Stimulated activated CD4-positive, alpha-beta T cell treated with anti-CD3 and anti-CD28 coated beads, Interleukin-2, amount 100 ng/mL, for 48 hours (primary cell): Measurements from ENCODE around the gene CCT8L2.
"Not testable (repeated sequence)": the region's sequence is repeated elsewhere in the genome, so short reads cannot be mapped to it uniquely, and the experiment has no call there.

Experiments used
- DNase-seq, 2 donors: peaks; one replicate each; pipeline ENCODE4 v3.0.0-alpha.2; 2020

CCT8L2 gene

GRCh38 chr22:16592710-16593109 lies at the start of gene CCT8L2:
Gene CCT8L2 (minus strand): TSS chr22:16592810. CDS start chr22:16592550, 260 bp downstream.
- not testable (repeated sequence) for DNase-seq

GRCh38 chr22:16635442-16635841 lies 42.8 kb upstream of the CCT8L2 start:
- not testable (repeated sequence) for DNase-seq

- not testable (repeated sequence) for DNase-seq
These were observed 41.5 kb upstream of the CCT8L2 start for GRCh38 chr22:16634092-16634491.

- not testable (repeated sequence) for DNase-seq
These were observed 35.9 kb upstream of the CCT8L2 start for GRCh38 chr22:16628476-16628875.

- DNase-seq: not testable (repeated sequence)
These were observed 32.4 kb upstream of the CCT8L2 start for GRCh38 chr22:16625018-16625417.

GRCh38 chr22:16623595-16623994 lies 31.0 kb upstream of the CCT8L2 start:
- DNase-seq: not testable (repeated sequence)

- DNase-seq: not testable (repeated sequence)
These were observed 24.9 kb upstream of the CCT8L2 start for GRCh38 chr22:16617516-16617915.

- not testable (repeated sequence) for DNase-seq
These were observed 23.9 kb upstream of the CCT8L2 start for GRCh38 chr22:16616390-16616938.

GRCh38 chr22:16615606-16616245 lies 23.1 kb upstream of the CCT8L2 start:
- not testable (repeated sequence) for DNase-seq

- DNase-seq: no peak
These were observed 17.1 kb upstream of the CCT8L2 start for GRCh38 chr22:16609548-16610261.

- no peak for DNase-seq
These were observed 16.3 kb upstream of the CCT8L2 start for GRCh38 chr22:16608931-16609330.

GRCh38 chr22:16604257-16604998 lies 11.8 kb upstream of the CCT8L2 start:
- not testable (repeated sequence) for DNase-seq

- DNase-seq: not testable (repeated sequence)
These were observed 11.2 kb upstream of the CCT8L2 start for GRCh38 chr22:16603770-16604242.

- no peak for DNase-seq
These were observed 10.8 kb upstream of the CCT8L2 start for GRCh38 chr22:16603448-16603768.

GRCh38 chr22:16602728-16603447 lies 10.3 kb upstream of the CCT8L2 start:
- peak in 1 of 2 donors; percentile 5 for DNase-seq

- peak in 1 of 2 donors; percentile 4 for DNase-seq
These were observed 9.7 kb upstream of the CCT8L2 start for GRCh38 chr22:16602224-16602727.

GRCh38 chr22:16601437-16602223 lies 9.0 kb upstream of the CCT8L2 start:
- peak in 1 of 2 donors; percentile 11 for DNase-seq

- DNase-seq: peak in 1 of 2 donors; percentile 57
These were observed 8.2 kb upstream of the CCT8L2 start for GRCh38 chr22:16600644-16601436.

GRCh38 chr22:16599648-16600047 lies 7.0 kb upstream of the CCT8L2 start:
- not testable (repeated sequence) for DNase-seq

GRCh38 chr22:16595251-16595650 lies 2.6 kb upstream of the CCT8L2 start:
- not testable (repeated sequence) for DNase-seq

- no peak for DNase-seq
These were observed 1.4 kb upstream of the CCT8L2 start for GRCh38 chr22:16594026-16594425.
